Spleen (tissue), 7 donors: ENCODE results near the gene GRP.
"Not testable (repeated sequence)": the region's sequence is repeated elsewhere in the genome, so short reads cannot be mapped to it uniquely, and the experiment has no call there.

Experiments used
- CTCF ChIP-seq, 11 experiments: fragments of 200-600 bp in 7 of 11; fragments of 450-650 bp in 4 of 11; sonication (generic) in 4 of 11; IDR thresholded peaks in 8 of 11; conservative IDR thresholded peaks in 3 of 11; 1 replicate in 7 of 11; 2 replicates in 4 of 11; pipeline versions ENCODE4 v1.4.0 to v1.8.0; 2016 to 2021; ENCODE audit warnings: antibody characterized with exemption in 11 of 11, inconsistent platforms in 4 of 11, mild to moderate bottlenecking in 1 of 11
- POLR2A ChIP-seq, 3 donors: fragments of 450-650 bp; IDR thresholded peaks; one replicate each; pipeline ENCODE4 v1.5.1; 2017; ENCODE audit warnings: antibody characterized with exemption in 3 of 3, mild to moderate bottlenecking in 1 of 3
- donor health status: DM: no; HTN: no; CAD: no; lungs with moderate emphysema.
- donor health status: DM: no; HTN: no; CAD: no.
- donor health status: DM: no; HTN: no; CAD: no.

- not testable (repeated sequence) for TF ChIP-seq POLR2A (IDR thresholded peaks at IDR 0.05); CTCF (IDR thresholded peaks at IDR 0.05 in 8 of 11, conservative IDR thresholded peaks at IDR 0.05 in 3 of 11)
Measured at GRCh38 chr18:59261842-59262241, 41.9 kb downstream of the GRP start.
